Effector memory CD8-positive, alpha-beta T cell (primary cell): ENCODE results near the gene CACNA1C.

ENCODE experiments used
- ATAC-seq: fragments of 150-1000 bp; cut with Tn5 transposase; replicated peaks from 2 replicates; pipeline ENCODE4 v1.10.0; 2021; ENCODE audit warnings: mild to moderate bottlenecking, moderate library complexity
- DNase-seq, 3 experiments: peaks; one replicate each; pipeline ENCODE4 v3.0.0; 2021
- H3K27ac Mint-ChIP-seq, 2 donors: one replicate each; pipeline ENCODE4 v1.8.0; 2022; ENCODE audit warnings: mild to moderate bottlenecking in 2 of 2, mixed read lengths in 2 of 2, moderate library complexity in 2 of 2
- H3K27me3 Mint-ChIP-seq, 2 donors: one replicate each; pipeline ENCODE4 v1.8.0; 2022; ENCODE audit warnings: mixed read lengths in 2 of 2
- H3K36me3 Mint-ChIP-seq: one replicate; pipeline ENCODE4 v1.8.0; 2022; ENCODE audit warnings: mild to moderate bottlenecking, moderate library complexity, mixed read lengths; ENCODE audit not compliant: insufficient read depth
- H3K4me1 Mint-ChIP-seq, 2 donors: one replicate each; pipeline ENCODE4 v1.8.0; 2022; ENCODE audit warnings: low read depth in 2 of 2, mixed read lengths in 2 of 2
- H3K4me3 Mint-ChIP-seq, 2 donors: one replicate each; pipeline ENCODE4 v1.8.0; 2022; ENCODE audit warnings: mild to moderate bottlenecking in 2 of 2, mixed read lengths in 2 of 2, moderate library complexity in 2 of 2
- H3K9me3 Mint-ChIP-seq, 2 donors: one replicate each; pipeline ENCODE4 v1.8.0; 2022; ENCODE audit warnings: mixed read lengths in 2 of 2

Gene CACNA1C

DNA sequence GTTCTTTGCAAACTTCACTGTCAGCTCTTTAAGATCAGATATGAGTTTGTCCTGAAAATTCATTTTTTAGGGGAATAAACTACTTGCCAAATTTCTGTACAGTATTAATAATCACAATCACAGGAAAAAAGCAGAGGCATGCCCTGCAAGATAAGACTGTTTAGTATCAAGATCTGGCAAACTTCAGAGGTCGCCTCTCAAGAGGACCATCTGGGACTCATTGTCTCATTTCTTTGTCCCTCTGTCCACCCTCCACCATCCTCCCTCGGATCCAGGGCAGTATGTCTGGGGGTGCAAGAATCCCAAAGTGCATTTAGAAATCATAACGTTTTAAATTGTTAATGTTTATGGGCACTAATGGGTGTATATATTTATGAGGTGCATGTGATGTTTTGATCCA lies 509.6 kb downstream of the CACNA1C start:
- H3K36me3 Mint-ChIP-seq: no peaks in the 10 kb centered on the region
- peaks cover 19 to 25% of the 10 kb centered on the region in 2 donors for H3K27me3 Mint-ChIP-seq
- no peaks in the 10 kb centered on the region for H3K4me1 Mint-ChIP-seq
- no peak overlapping the region for H3K4me3 Mint-ChIP-seq
- no peak overlapping the region for H3K27ac Mint-ChIP-seq
- H3K9me3 Mint-ChIP-seq: no peaks in the 10 kb centered on the region
- ATAC-seq (no peak), DNase-seq (no peak)

DNA sequence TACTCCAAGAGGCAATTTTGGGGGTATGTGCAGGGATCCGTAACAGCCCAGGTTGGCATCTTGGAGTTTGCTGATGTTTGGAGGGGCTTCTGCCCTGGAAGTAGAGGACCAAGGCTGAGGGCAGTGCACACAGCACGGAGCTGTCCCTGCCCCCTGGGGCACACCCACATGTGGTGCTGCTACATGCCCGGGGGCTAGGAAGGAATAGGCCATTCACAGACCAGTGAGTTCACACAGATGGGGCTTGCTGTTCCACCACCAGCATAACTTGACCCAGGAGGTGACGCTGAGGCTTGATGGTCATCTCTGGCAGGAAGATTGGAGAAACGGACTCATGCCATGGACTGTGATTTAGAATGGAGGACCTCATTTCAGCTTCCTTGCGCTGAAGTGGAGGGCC lies 510.9 kb downstream of the CACNA1C start:
- no peaks in the 10 kb centered on the region for H3K4me1 Mint-ChIP-seq

DNA sequence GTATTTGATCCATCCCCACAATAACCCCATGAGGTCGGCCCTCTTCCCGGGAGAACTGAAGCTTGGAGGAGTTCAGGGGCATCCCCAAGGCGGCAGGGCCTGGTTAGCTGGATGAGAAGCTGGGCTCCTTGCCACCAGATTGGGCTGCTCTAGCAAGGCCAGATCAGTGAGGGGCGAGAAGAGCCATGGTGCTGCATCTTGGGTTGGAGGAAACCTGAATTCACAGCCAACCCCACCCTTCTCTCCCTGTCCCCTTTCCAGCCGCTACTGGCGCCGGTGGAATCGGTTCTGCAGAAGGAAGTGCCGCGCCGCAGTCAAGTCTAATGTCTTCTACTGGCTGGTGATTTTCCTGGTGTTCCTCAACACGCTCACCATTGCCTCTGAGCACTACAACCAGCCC lies 513.4 kb downstream of the CACNA1C start:
- Mint-ChIP-seq H3K36me3 (no peaks in the 10 kb centered on the region), H3K4me1 (no peaks in the 10 kb centered on the region), H3K27ac (no peak overlapping the region), H3K27me3 (peaks cover 8 to 12% of the 10 kb centered on the region in 2 donors), H3K4me3 (no peak overlapping the region), H3K9me3 (no peaks in the 10 kb centered on the region)
- DNase-seq: no peak
- ATAC-seq: no peak

More for the DNA sequence above, 510.9 kb downstream of the CACNA1C start:
- no peak for DNase-seq
- H3K27ac Mint-ChIP-seq: no peak overlapping the region
- H3K4me3 Mint-ChIP-seq: no peak overlapping the region
- H3K27me3 Mint-ChIP-seq: peaks cover 10 to 16% of the 10 kb centered on the region in 2 donors
- no peaks in the 10 kb centered on the region for H3K9me3 Mint-ChIP-seq
- H3K36me3 Mint-ChIP-seq: no peaks in the 10 kb centered on the region
- no peak for ATAC-seq

DNA sequence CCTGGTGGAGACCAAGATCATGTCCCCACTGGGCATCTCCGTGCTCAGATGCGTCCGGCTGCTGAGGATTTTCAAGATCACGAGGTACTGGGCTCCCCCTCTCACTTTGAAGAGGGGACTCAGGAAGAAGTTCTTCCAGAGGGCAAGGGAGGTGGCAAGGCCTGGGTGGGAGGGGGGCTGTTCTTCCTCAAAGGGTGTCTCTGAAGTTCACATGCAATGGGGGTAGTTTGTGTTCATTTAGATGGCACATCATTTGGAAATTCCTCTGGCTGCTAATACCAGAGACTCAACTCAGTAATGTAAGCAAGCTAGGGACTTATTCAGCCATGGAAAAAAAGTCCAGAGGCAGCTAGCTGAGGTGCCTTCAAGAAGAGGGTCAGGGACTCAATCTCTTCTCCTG lies 514.9 kb downstream of the CACNA1C start:
- H3K36me3 Mint-ChIP-seq: no peaks in the 10 kb centered on the region
- H3K4me3 Mint-ChIP-seq: no peak overlapping the region
- no peaks in the 10 kb centered on the region for H3K9me3 Mint-ChIP-seq
- peaks cover 10 to 16% of the 10 kb centered on the region in 2 donors for H3K27me3 Mint-ChIP-seq
- no peaks in the 10 kb centered on the region for H3K4me1 Mint-ChIP-seq
- DNase-seq (no peak), ATAC-seq (no peak)
- no peak overlapping the region for H3K27ac Mint-ChIP-seq

DNA sequence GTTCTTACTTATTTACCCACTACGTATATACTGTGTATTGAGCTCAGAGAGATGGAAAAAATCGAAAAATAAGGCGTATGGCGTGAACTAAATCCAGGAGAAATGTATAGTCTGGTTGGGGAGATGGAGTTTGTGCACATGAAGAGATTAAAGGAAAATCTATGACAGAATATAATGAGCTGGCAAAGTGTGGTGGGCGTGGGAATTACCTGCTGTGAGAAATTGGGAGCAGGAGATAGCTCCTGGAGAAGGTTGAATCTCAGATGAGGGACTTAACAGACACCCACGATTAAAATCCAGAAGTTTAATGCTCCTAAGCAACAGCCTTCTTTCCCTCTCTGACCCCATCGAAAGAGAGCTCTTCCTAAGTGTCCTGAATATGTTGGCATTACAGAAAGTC lies 517.8 kb downstream of the CACNA1C start:
- Mint-ChIP-seq H3K27me3 (peaks cover 20 to 40% of the 10 kb centered on the region in 2 donors), H3K4me3 (no peak overlapping the region), H3K27ac (no peak overlapping the region), H3K4me1 (no peaks in the 10 kb centered on the region), H3K36me3 (no peaks in the 10 kb centered on the region), H3K9me3 (no peaks in the 10 kb centered on the region)
- DNase-seq (no peak), ATAC-seq (no peak)

DNA sequence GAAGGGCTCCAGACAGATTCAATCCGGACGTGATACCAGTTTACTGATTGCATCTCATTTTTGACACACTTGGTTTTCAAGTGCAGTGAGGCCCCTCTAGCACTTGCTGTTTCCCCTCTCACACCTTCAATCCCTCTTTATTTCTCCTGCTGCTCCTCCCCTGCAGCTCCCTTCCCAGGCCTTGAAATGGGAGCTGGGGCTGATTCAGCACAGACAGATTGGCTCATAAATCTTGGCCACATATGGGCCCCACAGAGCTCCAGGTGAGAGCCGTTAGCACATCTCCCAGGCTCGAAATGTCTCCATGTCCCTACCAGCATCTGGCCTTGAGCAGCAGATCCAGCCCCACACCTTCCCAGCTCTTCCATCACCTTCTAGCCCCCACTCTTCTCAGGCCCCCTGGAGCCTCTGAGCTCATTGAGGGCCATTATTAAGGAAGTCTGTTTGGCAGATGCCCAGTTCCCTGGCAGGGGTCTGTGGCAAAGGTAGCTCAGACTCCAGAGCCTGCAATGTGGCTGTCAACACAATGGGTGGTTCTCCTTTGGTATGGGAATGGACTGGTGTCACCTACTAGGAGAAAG lies 521.7 kb downstream of the CACNA1C start:
- Mint-ChIP-seq H3K4me3 (no peak overlapping the region), H3K36me3 (no peaks in the 10 kb centered on the region), H3K27ac (no peak overlapping the region), H3K27me3 (peaks cover 32 to 42% of the 10 kb centered on the region in 2 donors), H3K9me3 (no peaks in the 10 kb centered on the region), H3K4me1 (no peaks in the 10 kb centered on the region)
- ATAC-seq: no peak
- no peak for DNase-seq

DNA sequence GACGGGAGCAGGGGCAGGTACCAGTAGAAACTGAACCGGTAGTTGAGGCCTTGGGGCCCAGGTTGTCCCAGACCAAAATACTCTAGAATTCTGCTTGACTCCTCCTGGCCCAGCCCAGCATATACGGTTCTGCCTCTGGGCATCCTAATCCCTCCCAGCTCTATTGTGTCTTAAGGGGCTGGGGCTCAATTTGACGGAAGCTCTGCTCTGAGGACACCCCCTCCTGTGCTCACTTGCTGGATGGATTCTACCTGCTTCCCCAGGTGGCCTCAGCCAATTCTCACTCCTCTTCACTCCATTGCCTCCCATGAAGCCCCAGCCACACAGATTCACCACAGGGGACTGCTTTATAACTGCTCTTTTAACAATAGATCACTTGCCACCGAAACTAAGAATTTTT lies 522.5 kb downstream of the CACNA1C start:
- Mint-ChIP-seq H3K4me3 (no peak overlapping the region), H3K36me3 (peaks cover 3% of the 10 kb centered on the region), H3K9me3 (no peaks in the 10 kb centered on the region), H3K4me1 (no peaks in the 10 kb centered on the region), H3K27me3 (peaks cover 32 to 42% of the 10 kb centered on the region in 2 donors), H3K27ac (no peak overlapping the region)
- no peak for ATAC-seq
- DNase-seq: no peak

DNA sequence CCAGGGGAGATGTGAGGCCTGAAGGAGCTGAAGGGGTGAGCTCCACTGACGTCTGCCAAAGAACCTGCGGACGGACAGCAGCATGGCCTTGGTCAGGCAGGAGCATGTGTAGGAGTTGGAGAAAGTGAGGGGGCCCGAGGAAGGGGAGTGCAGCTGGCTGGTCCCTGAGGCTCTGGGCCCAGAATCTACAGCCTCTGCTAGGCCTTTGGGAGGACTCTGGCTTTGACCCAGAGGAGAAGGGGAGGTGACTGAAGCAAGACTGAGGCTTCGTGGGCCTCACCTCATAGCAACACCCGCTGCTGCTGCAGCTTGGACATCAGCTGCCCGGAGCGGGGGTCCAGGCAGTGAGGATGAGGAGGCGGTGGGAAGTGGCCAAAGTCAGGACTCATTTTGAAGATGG lies 525.4 kb downstream of the CACNA1C start:
- no peak overlapping the region for H3K4me3 Mint-ChIP-seq
- H3K27ac Mint-ChIP-seq: no peak overlapping the region
- DNase-seq: no peak
- peaks cover 0 to 4% of the 10 kb centered on the region in 2 donors for H3K4me1 Mint-ChIP-seq
- no peak for ATAC-seq
- H3K9me3 Mint-ChIP-seq: no peaks in the 10 kb centered on the region
- peaks cover 46 to 62% of the 10 kb centered on the region in 2 donors for H3K27me3 Mint-ChIP-seq
- peaks cover 3% of the 10 kb centered on the region for H3K36me3 Mint-ChIP-seq

DNA sequence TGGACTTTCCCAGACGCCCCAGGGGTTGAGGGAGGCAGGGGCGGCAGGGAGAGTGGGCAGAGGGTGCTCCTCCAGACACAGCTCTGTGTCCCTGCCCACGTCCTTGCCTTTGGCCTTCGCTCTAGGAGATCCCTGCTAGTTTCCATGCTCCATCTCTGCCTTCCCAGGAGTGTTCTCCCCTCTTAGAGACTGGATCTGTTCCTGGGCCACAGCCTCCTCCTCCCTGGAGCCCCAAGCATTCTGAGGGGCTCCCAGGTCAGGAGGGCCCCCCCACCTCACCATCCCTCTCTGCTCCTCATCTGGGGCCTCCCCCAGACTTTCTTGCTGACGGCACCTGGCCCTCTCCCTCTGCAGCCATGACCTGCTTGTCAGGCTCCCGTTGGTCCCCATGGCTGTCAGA lies 526.0 kb downstream of the CACNA1C start:
- peaks cover 51 to 66% of the 10 kb centered on the region in 2 donors for H3K27me3 Mint-ChIP-seq

DNA sequence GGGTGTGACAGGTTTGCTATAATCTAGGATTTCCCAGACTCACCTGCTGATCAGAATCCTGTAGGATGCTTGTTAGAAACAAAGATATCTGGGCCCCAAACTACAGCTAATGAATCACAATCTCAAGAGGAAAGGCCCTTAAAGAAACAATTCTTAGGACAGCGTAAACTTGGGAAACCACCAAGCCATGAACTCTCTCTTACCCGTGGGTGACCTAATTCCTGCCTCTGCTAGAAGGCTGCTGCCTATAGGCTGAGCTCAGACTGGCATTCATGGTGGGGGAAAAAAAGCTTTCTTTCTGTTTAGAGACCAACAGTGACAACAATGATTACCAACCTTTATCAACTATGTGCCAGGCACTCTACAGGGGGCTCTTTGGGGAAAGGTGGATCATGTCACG lies 528.0 kb downstream of the CACNA1C start:
- Mint-ChIP-seq H3K27me3 (peaks cover 57 to 67% of the 10 kb centered on the region in 2 donors), H3K27ac (no peak overlapping the region), H3K9me3 (no peaks in the 10 kb centered on the region), H3K36me3 (peaks cover 3% of the 10 kb centered on the region), H3K4me3 (no peak overlapping the region), H3K4me1 (peaks cover 0 to 9% of the 10 kb centered on the region in 2 donors)
- ATAC-seq: no peak
- no peak for DNase-seq

More for the DNA sequence above, 526.0 kb downstream of the CACNA1C start:
- Mint-ChIP-seq H3K4me3 (no peak overlapping the region), H3K4me1 (peaks cover 0 to 7% of the 10 kb centered on the region in 2 donors), H3K36me3 (peaks cover 3% of the 10 kb centered on the region), H3K9me3 (no peaks in the 10 kb centered on the region), H3K27ac (no peak overlapping the region)
- DNase-seq (no peak), ATAC-seq (no peak)

DNA sequence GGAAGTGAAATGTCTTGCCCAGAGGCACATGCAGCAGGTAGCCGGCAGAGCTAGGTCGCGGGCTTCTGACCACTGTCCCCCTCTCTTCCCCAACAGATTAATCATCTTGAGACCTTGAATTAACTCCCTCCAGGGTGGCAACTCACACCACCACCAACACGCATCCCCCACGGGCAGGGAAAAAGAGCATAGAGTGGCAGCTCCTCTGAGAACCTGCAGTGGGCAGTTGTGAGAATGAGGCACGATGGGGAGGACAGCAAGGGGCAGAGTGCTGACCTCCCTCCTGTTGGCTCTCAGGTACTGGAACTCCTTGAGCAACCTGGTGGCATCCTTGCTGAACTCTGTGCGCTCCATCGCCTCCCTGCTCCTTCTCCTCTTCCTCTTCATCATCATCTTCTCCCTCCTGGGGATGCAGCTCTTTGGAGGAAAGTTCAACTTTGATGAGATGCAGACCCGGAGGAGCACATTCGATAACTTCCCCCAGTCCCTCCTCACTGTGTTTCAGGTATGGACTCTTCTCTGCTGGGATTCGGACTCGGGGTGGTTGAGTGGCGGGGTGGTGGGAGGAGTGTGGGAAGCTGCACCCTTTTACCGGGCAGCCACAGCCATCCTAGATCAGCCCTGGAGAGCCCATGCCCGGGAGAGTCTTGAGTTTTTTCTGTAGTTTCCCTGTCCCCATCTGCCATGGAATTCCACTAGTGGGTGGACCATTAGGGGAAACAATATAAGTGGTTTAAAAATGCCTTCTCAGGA lies 528.7 kb downstream of the CACNA1C start:
- DNase-seq (no peak), ATAC-seq (no peak)
- Mint-ChIP-seq H3K9me3 (no peaks in the 10 kb centered on the region), H3K27ac (no peak overlapping the region), H3K36me3 (peaks cover 3% of the 10 kb centered on the region), H3K4me1 (peaks cover 0 to 9% of the 10 kb centered on the region in 2 donors), H3K4me3 (no peak overlapping the region), H3K27me3 (peaks cover 60 to 73% of the 10 kb centered on the region in 2 donors)

DNA sequence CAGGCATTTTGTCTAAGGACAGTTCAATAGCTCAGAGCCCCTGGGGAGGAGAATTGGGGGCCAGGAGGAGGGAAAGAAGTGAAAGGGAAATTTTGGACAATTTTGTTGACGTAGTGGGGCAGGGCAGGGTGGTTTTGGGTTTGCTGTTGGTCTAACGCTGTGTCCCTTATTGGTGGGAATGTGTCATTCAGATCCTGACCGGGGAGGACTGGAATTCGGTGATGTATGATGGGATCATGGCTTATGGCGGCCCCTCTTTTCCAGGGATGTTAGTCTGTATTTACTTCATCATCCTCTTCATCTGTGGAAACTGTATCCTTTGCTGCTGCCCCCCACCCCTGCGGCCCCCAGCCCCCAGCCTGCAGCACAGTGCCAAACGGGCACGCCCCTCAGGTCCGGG lies 529.8 kb downstream of the CACNA1C start:
- peaks cover 3% of the 10 kb centered on the region for H3K36me3 Mint-ChIP-seq
- ATAC-seq (no peak), DNase-seq (no peak)
- H3K27ac Mint-ChIP-seq: no peak overlapping the region
- no peaks in the 10 kb centered on the region for H3K9me3 Mint-ChIP-seq
- H3K4me3 Mint-ChIP-seq: no peak overlapping the region
- peaks cover 0 to 9% of the 10 kb centered on the region in 2 donors for H3K4me1 Mint-ChIP-seq
- peaks cover 68 to 84% of the 10 kb centered on the region in 2 donors for H3K27me3 Mint-ChIP-seq

DNA sequence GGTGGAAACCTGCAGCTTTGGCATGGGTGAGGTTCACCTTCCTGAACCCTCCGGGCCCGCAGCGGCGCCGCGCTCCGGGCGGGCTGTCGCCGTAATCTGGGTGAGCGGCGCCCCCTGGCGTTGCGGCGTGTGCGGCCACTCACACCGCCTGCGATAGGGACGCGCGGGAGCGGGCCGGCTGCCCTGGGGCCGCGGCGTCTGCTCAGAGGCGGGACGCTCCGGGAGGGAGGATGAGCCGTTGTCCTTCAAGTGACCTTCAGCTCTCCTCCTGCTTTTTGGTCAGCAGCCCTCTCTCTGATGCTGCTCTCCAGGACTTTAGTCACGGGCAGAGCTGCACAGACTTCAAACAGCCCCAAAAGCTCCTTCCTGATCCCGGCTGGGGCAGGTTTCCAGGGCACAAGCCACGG lies 530.3 kb downstream of the CACNA1C start:
- peak; percentile 3 to 14 (median 4) for DNase-seq
- peaks cover 3% of the 10 kb centered on the region for H3K36me3 Mint-ChIP-seq
- ATAC-seq: peak; percentile 54

More for the DNA sequence above, 530.3 kb downstream of the CACNA1C start:
- peaks cover 72 to 89% of the 10 kb centered on the region in 2 donors for H3K27me3 Mint-ChIP-seq
- peaks cover 0 to 12% of the 10 kb centered on the region in 2 donors for H3K4me1 Mint-ChIP-seq
- no peaks in the 10 kb centered on the region for H3K9me3 Mint-ChIP-seq
- H3K27ac Mint-ChIP-seq: no peak overlapping the region
- no peak overlapping the region for H3K4me3 Mint-ChIP-seq
